ENCODE measurements around the gene DCTN1.

DNA sequence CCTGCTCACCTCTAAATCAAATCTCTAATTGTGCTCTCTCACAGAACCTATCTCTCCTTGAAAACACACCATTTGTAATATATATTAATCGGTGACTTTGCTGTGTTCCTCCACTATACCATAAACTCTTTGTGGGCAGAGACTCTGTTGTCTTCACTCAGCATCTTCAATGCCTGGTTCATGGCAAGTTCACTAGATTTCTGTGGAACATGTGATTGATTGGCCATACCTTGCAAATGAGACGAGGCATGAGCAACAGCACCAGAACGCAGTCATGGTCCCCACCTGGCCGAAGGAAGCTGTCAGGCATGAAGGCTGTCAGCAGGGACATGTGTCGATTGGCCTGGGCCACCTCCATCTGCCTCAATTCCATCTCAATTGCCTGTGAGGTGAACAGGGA is 11.6 kb downstream of the DCTN1 start:
- no peak for TF ChIP-seq POLR2A (IDR thresholded peaks at IDR 0.05; ENCODE audit: low read depth, low read length)
- TF ChIP-seq POLR2AphosphoS5 (IDR thresholded peaks at IDR 0.05; ENCODE audit: low read depth, low read length) = no peak
- no peak for TF ChIP-seq TAF1 (IDR thresholded peaks at IDR 0.05; ENCODE audit: low read depth, low read length)
- TF ChIP-seq PAX5 (IDR thresholded peaks at IDR 0.05; ENCODE audit: insufficient read depth, low read length, severe bottlenecking) = no peak
- TF ChIP-seq POU2F2 (IDR thresholded peaks at IDR 0.05; ENCODE audit: low read depth, low read length) = no peak
- TF ChIP-seq SPI1 (IDR thresholded peaks at IDR 0.05; ENCODE audit: low read depth, low read length) = no peak
